ENCODE measurements around the gene PPIA.

Gene PPIA

GRCh38 chr7:44799939-44800338 lies 3.5 kb downstream of the PPIA start:
- TF ChIP-seq CTCF (IDR thresholded peaks at IDR 0.05) = no peak
- no peak for TF ChIP-seq ZFX (IDR thresholded peaks at IDR 0.05; ENCODE audit: borderline replicate concordance)
- peak overlapping the region; percentile 44 for H3K27ac ChIP-seq

- peak overlapping the region; percentile 44 for H3K27ac ChIP-seq
- no peak for TF ChIP-seq ZFX (IDR thresholded peaks at IDR 0.05; ENCODE audit: borderline replicate concordance)
- no peak for TF ChIP-seq CTCF (IDR thresholded peaks at IDR 0.05)
These were observed 5.4 kb downstream of the PPIA start for GRCh38 chr7:44801890-44802289.

GRCh38 chr7:44802418-44803025 lies 6.0 kb downstream of the PPIA start:
- H3K27ac ChIP-seq = peak overlapping the region; percentile 44

GRCh38 chr7:44803828-44804519 lies 7.5 kb downstream of the PPIA start:
- peak overlapping the region; percentile 44 for H3K27ac ChIP-seq

More at GRCh38 chr7:44802418-44803025, 6.0 kb downstream of the PPIA start:
- TF ChIP-seq CTCF (IDR thresholded peaks at IDR 0.05) = no peak
- no peak for TF ChIP-seq ZFX (IDR thresholded peaks at IDR 0.05; ENCODE audit: borderline replicate concordance)

GRCh38 chr7:44805950-44806349 lies 9.5 kb downstream of the PPIA start:
- TF ChIP-seq ZFX (IDR thresholded peaks at IDR 0.05; ENCODE audit: borderline replicate concordance) (no peak), CTCF (IDR thresholded peaks at IDR 0.05) (no peak)
- peak overlapping the region; percentile 44; the same call in 1 of the 2 replicates for H3K27ac ChIP-seq

GRCh38 chr7:44808914-44809393 lies 12.5 kb downstream of the PPIA start:
- TF ChIP-seq ZFX (IDR thresholded peaks at IDR 0.05; ENCODE audit: borderline replicate concordance) = no peak
- no peak overlapping the region for H3K27ac ChIP-seq

GRCh38 chr7:44811093-44811492 lies 14.6 kb downstream of the PPIA start:
- TF ChIP-seq ZFX (IDR thresholded peaks at IDR 0.05; ENCODE audit: borderline replicate concordance) = no peak
- TF ChIP-seq CTCF (IDR thresholded peaks at IDR 0.05) = no peak
- H3K27ac ChIP-seq = peak overlapping the region; percentile 19

GRCh38 chr7:44811571-44811970 lies 15.1 kb downstream of the PPIA start:
- H3K27ac ChIP-seq = peak overlapping the region; percentile 19
- no peak for TF ChIP-seq ZFX (IDR thresholded peaks at IDR 0.05; ENCODE audit: borderline replicate concordance)
- no peak for TF ChIP-seq CTCF (IDR thresholded peaks at IDR 0.05)

Data from 22Rv1 (cell line).